HepG2 (cell line): Measurements from ENCODE around the gene CD79A. TPM values are rescaled to one million over a fixed set of nuclear protein-coding genes. Genes with fewer than 3 reads are reported as not detected.
A peak's percentile ranks its signal among the peaks of the same experiment; 100 is the strongest.

Experiments used
- HMGXB4 ChIP-seq, 2 experiments: sonication (generic) in 1 of 2; formaldehyde crosslinking in 1 of 2; IDR thresholded peaks; 2 replicates each; pipeline versions ENCODE4 v1.4.0 to v1.6.1; 2018 to 2020; ENCODE audit warnings: missing genetic modification reagents in 2 of 2, borderline replicate concordance in 1 of 2, low read depth in 1 of 2, mild to moderate bottlenecking in 1 of 2, missing biosample characterization in 1 of 2
- HNF1B ChIP-seq: sonication (generic); formaldehyde crosslinking; IDR thresholded peaks from 2 replicates; pipeline ENCODE4 v1.5.1; 2020; ENCODE audit warnings: mild to moderate bottlenecking, moderate library complexity, missing genetic modification reagents
- PHF20 ChIP-seq: sonication (generic); formaldehyde crosslinking; IDR thresholded peaks from 2 replicates; pipeline ENCODE4 v1.5.0; 2020; ENCODE audit warnings: mild to moderate bottlenecking, missing genetic modification reagents
- PTBP1 ChIP-seq: fragments of 200-400 bp; formaldehyde crosslinking; IDR thresholded peaks from 2 replicates; pipeline ENCODE4 v1.6.1; 2018; ENCODE audit warnings: low read length, low read depth; ENCODE audit not compliant: poor library complexity, severe bottlenecking
- RFXANK ChIP-seq: IDR thresholded peaks from 2 replicates; pipeline ENCODE4 v1.6.1; 2016
- SCMH1 ChIP-seq: sonication (generic); formaldehyde crosslinking; IDR thresholded peaks from 2 replicates; pipeline ENCODE4 v1.9.0; 2021; ENCODE audit warnings: missing genetic modification reagents, mild to moderate bottlenecking, borderline replicate concordance
- SRY ChIP-seq: sonication (generic); formaldehyde crosslinking; IDR thresholded peaks from 2 replicates; pipeline ENCODE4 v1.8.0; 2022; ENCODE audit warnings: mild to moderate bottlenecking, missing genetic modification reagents
- TAF15 ChIP-seq: fragments of 200-400 bp; formaldehyde crosslinking; IDR thresholded peaks from one replicate; pipeline ENCODE4 v1.6.1; 2018; ENCODE audit warnings: mild to moderate bottlenecking, low read depth, low read length; ENCODE audit not compliant: poor library complexity, severe bottlenecking
- ZBTB42 ChIP-seq: sonication (generic); formaldehyde crosslinking; IDR thresholded peaks from 2 replicates; pipeline ENCODE4 v1.5.0; 2020; ENCODE audit warnings: mild to moderate bottlenecking, missing genetic modification reagents
- ZNF136 ChIP-seq: sonication (generic); formaldehyde crosslinking; IDR thresholded peaks from 2 replicates; pipeline ENCODE4 v1.8.1; 2022; ENCODE audit warnings: low read depth, mild to moderate bottlenecking, moderate library complexity, missing genetic modification reagents
- ZNF296 ChIP-seq: sonication (generic); formaldehyde crosslinking; conservative IDR thresholded peaks from 2 replicates; pipeline ENCODE4 v1.5.0; 2020; ENCODE audit warnings: mild to moderate bottlenecking, missing genetic modification reagents
- ZNF44 ChIP-seq: sonication (generic); formaldehyde crosslinking; IDR thresholded peaks from 2 replicates; pipeline ENCODE4 v1.5.1; 2020; ENCODE audit warnings: mild to moderate bottlenecking, missing genetic modification reagents
- ZNF629 ChIP-seq: sonication (generic); formaldehyde crosslinking; conservative IDR thresholded peaks from 2 replicates; pipeline ENCODE4 v1.5.0; 2020; ENCODE audit warnings: missing genetic modification reagents
- ZNF780A ChIP-seq: sonication (generic); formaldehyde crosslinking; IDR thresholded peaks from 2 replicates; pipeline ENCODE4 v1.8.0; 2022; ENCODE audit warnings: mild to moderate bottlenecking, missing genetic modification reagents, moderate library complexity
- ZNF841 ChIP-seq: sonication (generic); formaldehyde crosslinking; IDR thresholded peaks from 2 replicates; pipeline ENCODE4 v1.8.1; 2023; ENCODE audit warnings: missing genetic modification reagents, borderline replicate concordance
- polyA plus RNA-seq, 8 experiments: library from polyadenylated mRNA; depleted of rRNA in 3 of 8; stranded (reverse) in 7 of 8; unstranded in 1 of 8; fragments of >200 nt; fragmentation: Illumina TruSeq in 4 of 8; extraction: Trizol in 4 of 8; gene quantifications; 2 replicates each; pipeline versions ENCODE4 v1.2.1 to v1.2.3, GENCODE V29; 2011 to 2016; ENCODE audit warnings: low read depth in 4 of 8, missing spikeins in 1 of 8, mixed read lengths in 1 of 8; ENCODE audit not compliant: insufficient read depth in 1 of 8
- total RNA-seq, 5 experiments: library from RNA; depleted of rRNA; stranded (reverse); fragments of >200 nt; fragmentation: Illumina TruSeq; extraction: Trizol; gene quantifications; 2 replicates each; pipeline ENCODE4 v1.2.3, GENCODE V29; 2016; ENCODE audit warnings: low read depth in 1 of 5
- TF ChIP-seq, protein P1 (sequence below): sonication (generic); formaldehyde crosslinking; IDR thresholded peaks from 2 replicates; pipeline ENCODE4 v1.4.0; 2020; ENCODE audit warnings: mild to moderate bottlenecking, low read depth, missing genetic modification reagents
- TF ChIP-seq, protein P2 (sequence below): sonication (generic); formaldehyde crosslinking; IDR thresholded peaks from 2 replicates; pipeline ENCODE4 v1.5.0; 2020; ENCODE audit warnings: mild to moderate bottlenecking, missing genetic modification reagents
- TF ChIP-seq, protein P3 (sequence below): sonication (generic); formaldehyde crosslinking; IDR thresholded peaks from 2 replicates; pipeline ENCODE4 v1.9.0; 2021; ENCODE audit warnings: missing genetic modification reagents, borderline replicate concordance

Gene CD79A
- total and polyA plus RNA-seq, 2 of the 13 experiments (the other 11 are each of a cell fraction or from before 2014, with no cell fraction given) = 0.24 to 0.33 TPM

DNA sequence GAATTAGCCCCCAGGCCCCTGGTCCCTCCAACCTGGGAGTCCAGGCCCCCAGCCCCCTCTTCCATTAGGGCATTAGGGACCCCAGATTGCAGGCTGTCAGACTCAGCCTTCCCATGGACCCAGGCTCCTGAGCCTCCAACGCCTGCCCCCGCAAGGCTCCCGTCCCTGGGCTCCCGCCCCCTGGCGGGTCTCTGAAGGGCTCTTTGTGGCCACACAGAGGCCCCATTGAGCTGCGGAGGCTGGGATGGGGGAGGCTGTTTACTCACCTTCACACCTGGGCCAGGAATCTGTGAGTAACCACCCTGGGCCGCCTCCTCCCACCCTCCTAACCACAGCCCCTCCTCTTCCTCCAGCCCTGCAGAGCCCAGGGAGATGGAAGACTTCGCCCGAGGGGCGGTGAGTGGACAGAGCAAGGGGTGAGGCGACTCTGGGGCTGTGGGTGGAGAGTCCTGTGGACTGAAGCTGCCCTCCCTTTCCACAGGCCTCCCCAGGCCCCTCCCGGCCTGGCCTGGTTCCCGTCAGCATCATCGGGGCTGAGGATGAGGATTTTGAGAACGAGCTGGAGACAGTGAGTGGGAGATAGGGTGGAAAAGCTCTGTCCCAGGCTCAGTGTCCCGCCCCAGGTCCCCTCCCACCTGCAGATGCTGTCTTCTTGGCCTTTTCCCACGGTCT, 10.8 kb downstream of the CD79A start (continued):
- TF ChIP-seq, protein P1, sequence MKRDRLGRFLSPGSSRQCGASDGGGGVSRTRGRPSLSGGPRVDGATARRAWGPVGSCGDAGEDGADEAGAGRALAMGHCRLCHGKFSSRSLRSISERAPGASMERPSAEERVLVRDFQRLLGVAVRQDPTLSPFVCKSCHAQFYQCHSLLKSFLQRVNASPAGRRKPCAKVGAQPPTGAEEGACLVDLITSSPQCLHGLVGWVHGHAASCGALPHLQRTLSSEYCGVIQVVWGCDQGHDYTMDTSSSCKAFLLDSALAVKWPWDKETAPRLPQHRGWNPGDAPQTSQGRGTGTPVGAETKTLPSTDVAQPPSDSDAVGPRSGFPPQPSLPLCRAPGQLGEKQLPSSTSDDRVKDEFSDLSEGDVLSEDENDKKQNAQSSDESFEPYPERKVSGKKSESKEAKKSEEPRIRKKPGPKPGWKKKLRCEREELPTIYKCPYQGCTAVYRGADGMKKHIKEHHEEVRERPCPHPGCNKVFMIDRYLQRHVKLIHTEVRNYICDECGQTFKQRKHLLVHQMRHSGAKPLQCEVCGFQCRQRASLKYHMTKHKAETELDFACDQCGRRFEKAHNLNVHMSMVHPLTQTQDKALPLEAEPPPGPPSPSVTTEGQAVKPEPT = no peak
- TF ChIP-seq ZNF841 (CRISPR knock-in tag) = no peak
- TF ChIP-seq ZNF629 (CRISPR knock-in tag) = no peak; the same call in 1 of the 2 replicates
- TF ChIP-seq, protein P2, sequence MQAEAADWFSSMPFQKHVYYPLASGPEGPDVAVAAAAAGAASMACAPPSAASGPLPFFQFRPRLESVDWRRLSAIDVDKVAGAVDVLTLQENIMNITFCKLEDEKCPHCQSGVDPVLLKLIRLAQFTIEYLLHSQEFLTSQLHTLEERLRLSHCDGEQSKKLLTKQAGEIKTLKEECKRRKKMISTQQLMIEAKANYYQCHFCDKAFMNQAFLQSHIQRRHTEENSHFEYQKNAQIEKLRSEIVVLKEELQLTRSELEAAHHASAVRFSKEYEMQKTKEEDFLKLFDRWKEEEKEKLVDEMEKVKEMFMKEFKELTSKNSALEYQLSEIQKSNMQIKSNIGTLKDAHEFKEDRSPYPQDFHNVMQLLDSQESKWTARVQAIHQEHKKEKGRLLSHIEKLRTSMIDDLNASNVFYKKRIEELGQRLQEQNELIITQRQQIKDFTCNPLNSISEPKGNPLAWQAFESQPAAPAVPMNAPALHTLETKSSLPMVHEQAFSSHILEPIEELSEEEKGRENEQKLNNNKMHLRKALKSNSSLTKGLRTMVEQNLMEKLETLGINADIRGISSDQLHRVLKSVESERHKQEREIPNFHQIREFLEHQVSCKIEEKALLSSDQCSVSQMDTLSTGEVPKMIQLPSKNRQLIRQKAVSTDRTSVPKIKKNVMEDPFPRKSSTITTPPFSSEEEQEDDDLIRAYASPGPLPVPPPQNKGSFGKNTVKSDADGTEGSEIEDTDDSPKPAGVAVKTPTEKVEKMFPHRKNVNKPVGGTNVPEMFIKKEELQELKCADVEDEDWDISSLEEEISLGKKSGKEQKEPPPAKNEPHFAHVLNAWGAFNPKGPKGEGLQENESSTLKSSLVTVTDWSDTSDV (CRISPR knock-in tag) = no peak
- peak; percentile 34 to 67; a peak in 2 of 4 replicates for TF ChIP-seq HMGXB4 (CRISPR knock-in tag; IDR thresholded peaks at IDR 0.05; ENCODE audit: borderline replicate concordance in 1 of 2, low read depth in 1 of 2)
- no peak for TF ChIP-seq ZBTB42
- TF ChIP-seq ZNF136 (CRISPR knock-in tag) = 0 out of 2 replicates have a peak, but pooled peaks have one; percentile 79
- TF ChIP-seq RFXANK (CRISPR knock-in tag) = no peak
- no peak for TF ChIP-seq ZNF780A (CRISPR knock-in tag)
- no peak for TF ChIP-seq ZNF44
- TF ChIP-seq PHF20 (CRISPR knock-in tag) = no peak
- TF ChIP-seq SCMH1 (CRISPR knock-in tag) = no peak
- TF ChIP-seq TAF15 = no peak
- no peak for TF ChIP-seq ZNF296 (CRISPR knock-in tag)
- TF ChIP-seq, protein P3, sequence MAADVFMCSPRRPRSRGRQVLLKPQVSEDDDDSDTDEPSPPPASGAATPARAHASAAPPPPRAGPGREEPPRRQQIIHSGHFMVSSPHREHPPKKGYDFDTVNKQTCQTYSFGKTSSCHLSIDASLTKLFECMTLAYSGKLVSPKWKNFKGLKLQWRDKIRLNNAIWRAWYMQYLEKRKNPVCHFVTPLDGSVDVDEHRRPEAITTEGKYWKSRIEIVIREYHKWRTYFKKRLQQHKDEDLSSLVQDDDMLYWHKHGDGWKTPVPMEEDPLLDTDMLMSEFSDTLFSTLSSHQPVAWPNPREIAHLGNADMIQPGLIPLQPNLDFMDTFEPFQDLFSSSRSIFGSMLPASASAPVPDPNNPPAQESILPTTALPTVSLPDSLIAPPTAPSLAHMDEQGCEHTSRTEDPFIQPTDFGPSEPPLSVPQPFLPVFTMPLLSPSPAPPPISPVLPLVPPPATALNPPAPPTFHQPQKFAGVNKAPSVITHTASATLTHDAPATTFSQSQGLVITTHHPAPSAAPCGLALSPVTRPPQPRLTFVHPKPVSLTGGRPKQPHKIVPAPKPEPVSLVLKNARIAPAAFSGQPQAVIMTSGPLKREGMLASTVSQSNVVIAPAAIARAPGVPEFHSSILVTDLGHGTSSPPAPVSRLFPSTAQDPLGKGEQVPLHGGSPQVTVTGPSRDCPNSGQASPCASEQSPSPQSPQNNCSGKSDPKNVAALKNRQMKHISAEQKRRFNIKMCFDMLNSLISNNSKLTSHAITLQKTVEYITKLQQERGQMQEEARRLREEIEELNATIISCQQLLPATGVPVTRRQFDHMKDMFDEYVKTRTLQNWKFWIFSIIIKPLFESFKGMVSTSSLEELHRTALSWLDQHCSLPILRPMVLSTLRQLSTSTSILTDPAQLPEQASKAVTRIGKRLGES (CRISPR knock-in tag) = no peak
- TF ChIP-seq HNF1B (CRISPR knock-in tag) = peak; percentile 91
- TF ChIP-seq PTBP1 = peak; percentile 65
- TF ChIP-seq SRY = no peak
